ENCODE measurements around the gene PTPRE.

Gene PTPRE

DNA sequence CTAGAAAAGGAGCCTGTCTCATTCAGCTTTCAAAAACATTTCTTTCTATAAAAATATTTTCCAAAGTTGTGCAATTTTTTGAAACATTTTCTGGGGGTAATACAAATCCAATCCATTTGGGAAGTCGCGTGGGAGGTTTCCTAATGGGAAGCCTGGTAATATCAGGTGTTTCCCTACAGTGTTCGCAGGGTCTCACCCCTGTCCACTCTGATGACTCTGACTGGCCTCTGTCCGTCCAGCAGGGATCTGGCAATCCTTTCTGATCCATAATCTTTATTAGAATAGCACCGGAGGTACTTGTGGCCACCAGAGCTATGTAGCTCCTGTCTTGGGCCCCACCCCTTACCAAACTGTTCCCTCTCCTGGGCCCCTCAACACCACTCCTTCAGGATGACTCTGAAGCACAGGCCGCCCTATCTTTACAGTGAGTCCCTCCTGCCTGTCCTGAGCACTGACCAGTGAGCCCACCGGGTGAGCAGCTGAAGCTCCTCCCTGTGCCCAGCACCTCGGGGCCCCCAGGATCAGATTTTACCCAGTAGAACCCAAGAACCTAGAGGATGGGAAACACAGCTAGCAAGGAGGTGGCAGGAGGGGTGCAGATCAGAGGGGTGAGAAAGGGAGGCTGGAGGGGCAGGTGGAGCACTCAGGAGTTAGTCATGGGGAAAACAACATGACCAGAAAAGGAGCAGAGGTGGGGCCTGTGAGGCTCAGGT, 84.8 kb downstream of the PTPRE start:
- H3K27ac ChIP-seq: no peak overlapping the region
- TF ChIP-seq, protein P1, sequence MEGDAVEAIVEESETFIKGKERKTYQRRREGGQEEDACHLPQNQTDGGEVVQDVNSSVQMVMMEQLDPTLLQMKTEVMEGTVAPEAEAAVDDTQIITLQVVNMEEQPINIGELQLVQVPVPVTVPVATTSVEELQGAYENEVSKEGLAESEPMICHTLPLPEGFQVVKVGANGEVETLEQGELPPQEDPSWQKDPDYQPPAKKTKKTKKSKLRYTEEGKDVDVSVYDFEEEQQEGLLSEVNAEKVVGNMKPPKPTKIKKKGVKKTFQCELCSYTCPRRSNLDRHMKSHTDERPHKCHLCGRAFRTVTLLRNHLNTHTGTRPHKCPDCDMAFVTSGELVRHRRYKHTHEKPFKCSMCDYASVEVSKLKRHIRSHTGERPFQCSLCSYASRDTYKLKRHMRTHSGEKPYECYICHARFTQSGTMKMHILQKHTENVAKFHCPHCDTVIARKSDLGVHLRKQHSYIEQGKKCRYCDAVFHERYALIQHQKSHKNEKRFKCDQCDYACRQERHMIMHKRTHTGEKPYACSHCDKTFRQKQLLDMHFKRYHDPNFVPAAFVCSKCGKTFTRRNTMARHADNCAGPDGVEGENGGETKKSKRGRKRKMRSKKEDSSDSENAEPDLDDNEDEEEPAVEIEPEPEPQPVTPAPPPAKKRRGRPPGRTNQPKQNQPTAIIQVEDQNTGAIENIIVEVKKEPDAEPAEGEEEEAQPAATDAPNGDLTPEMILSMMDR (conservative IDR thresholded peaks at IDR 0.05): no peak
- TF ChIP-seq ZFX (IDR thresholded peaks at IDR 0.05): no peak

- TF ChIP-seq, protein P1 (conservative IDR thresholded peaks at IDR 0.05): no peak
- no peak for TF ChIP-seq ZFX (IDR thresholded peaks at IDR 0.05)
- H3K27ac ChIP-seq: no peak overlapping the region
Measured at GRCh38 chr10:127992376-127992775, 85.5 kb downstream of the PTPRE start.

- H3K27ac ChIP-seq: no peak overlapping the region
- no peak for TF ChIP-seq ZFX (IDR thresholded peaks at IDR 0.05)
Measured at GRCh38 chr10:127993056-127993690, 86.3 kb downstream of the PTPRE start.

DNA sequence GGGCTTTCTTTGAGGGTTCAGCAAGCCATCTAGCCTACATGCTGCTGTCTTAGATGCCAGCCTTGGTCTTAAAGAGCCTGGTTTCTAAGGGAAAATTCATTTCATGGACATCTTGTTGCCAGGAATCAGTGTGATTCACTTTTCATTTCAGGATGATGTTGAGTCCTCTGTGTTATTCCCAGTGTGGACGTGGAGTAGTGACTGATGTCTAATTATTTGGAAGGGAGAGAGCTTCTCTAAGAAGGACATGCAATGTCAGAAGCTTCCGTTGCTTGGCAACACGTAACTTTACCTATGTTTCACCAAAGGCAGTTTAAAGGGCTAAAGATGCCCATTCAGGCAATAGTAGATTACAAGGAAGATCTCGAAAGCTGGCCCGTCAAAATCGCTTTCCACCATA, 89.0 kb downstream of the PTPRE start:
- no peak for TF ChIP-seq ZFX (IDR thresholded peaks at IDR 0.05)
- TF ChIP-seq, protein P1 (conservative IDR thresholded peaks at IDR 0.05): no peak
- no peak overlapping the region for H3K27ac ChIP-seq

- no peak overlapping the region for H3K27ac ChIP-seq
- TF ChIP-seq, protein P1 (conservative IDR thresholded peaks at IDR 0.05): no peak
- no peak for TF ChIP-seq ZFX (IDR thresholded peaks at IDR 0.05)
Measured at GRCh38 chr10:127996586-127996985, 89.7 kb downstream of the PTPRE start.

GRCh38 chr10:127997271-127997670, 90.4 kb downstream of the PTPRE start:
- H3K27ac ChIP-seq: no peak overlapping the region
- no peak for TF ChIP-seq ZFX (IDR thresholded peaks at IDR 0.05)
- TF ChIP-seq, protein P1 (conservative IDR thresholded peaks at IDR 0.05): no peak

- H3K27ac ChIP-seq: no peak overlapping the region
- no peak for TF ChIP-seq ZFX (IDR thresholded peaks at IDR 0.05)
- TF ChIP-seq, protein P1 (conservative IDR thresholded peaks at IDR 0.05): no peak
Measured at GRCh38 chr10:127997937-127998336, 91.0 kb downstream of the PTPRE start.

Measured in C4-2B (cell line).